Panc1 (cell line): Measurements from ENCODE around the gene PLA2G2D. TPM values are rescaled to one million over a fixed set of nuclear protein-coding genes. Genes with fewer than 3 reads are reported as not detected.

Experiments used
- ATAC-seq: fragments of 200-7000 bp; cut with Tn5 transposase; 2 replicates; pipeline ENCODE4 v1.9.1; 2020; ENCODE audit warnings: mild to moderate bottlenecking, moderate library complexity
- BruUV-seq: library from RNA; stranded (reverse); fragments of 400-500 nt; replicated peaks from 2 replicates; lab custom pipeline; 2021; lab: Mats Ljungman, UMichigan
- CTCF ChIA-PET: fragments of 300-600 bp; sonication (Branson Sonifier 250); formaldehyde crosslinking; loops from one replicate; lab custom pipeline; 2022; ENCODE audit warnings: antibody characterized with exemption; lab: Charles Lee
- POLR2A ChIA-PET: fragments of 300-600 bp; sonication (Branson Sonifier 250); formaldehyde crosslinking; loops from one replicate; lab custom pipeline; 2022; ENCODE audit warnings: antibody characterized with exemption; lab: Charles Lee
- DNase-seq: peaks from one replicate; pipeline ENCODE4 v3.0.0-alpha.2; 2010; ENCODE audit warnings: low read depth, low spot score
- H3K27ac ChIP-seq: 2 replicates; pipeline ENCODE4 v1.5.1; 2011; ENCODE audit warnings: mild to moderate bottlenecking, low read length, inconsistent platforms
- H3K27me3 ChIP-seq: fragments of 200-500 bp; sonication (Bioruptor generic); 2 replicates; pipeline ENCODE4 v1.6.0; 2014; ENCODE audit warnings: low read length, inconsistent platforms; ENCODE audit not compliant: control insufficient read depth, insufficient read depth
- H3K36me3 ChIP-seq: fragments of 200-500 bp; sonication (Bioruptor generic); 2 replicates; pipeline ENCODE4 v1.5.1; 2014; ENCODE audit warnings: inconsistent platforms, mild to moderate bottlenecking, low read length, moderate library complexity; ENCODE audit not compliant: control insufficient read depth, insufficient read depth
- H3K4me1 ChIP-seq: 2 replicates; pipeline ENCODE4 v1.5.1; 2011; ENCODE audit warnings: inconsistent platforms, mild to moderate bottlenecking, low read length, moderate library complexity; ENCODE audit not compliant: control insufficient read depth, insufficient read depth
- H3K4me3 ChIP-seq, 2 experiments: 2 replicates each; pipeline ENCODE4 v1.5.1; 2011 to 2012; ENCODE audit warnings: low read depth in 2 of 2, low read length in 2 of 2, mild to moderate bottlenecking in 2 of 2, inconsistent platforms in 1 of 2, moderate library complexity in 1 of 2
- H3K9me3 ChIP-seq: fragments of 200-500 bp; sonication (Bioruptor generic); 2 replicates; pipeline ENCODE4 v1.5.1; 2014; ENCODE audit warnings: low read depth, mild to moderate bottlenecking, inconsistent platforms, low read length, moderate library complexity; ENCODE audit not compliant: control insufficient read depth, insufficient read depth
- CTCF ChIP-seq: fragments of 450-650 bp; IDR thresholded peaks from 2 replicates; pipeline ENCODE4 v1.5.1; 2017; ENCODE audit warnings: mild to moderate bottlenecking
- POLR2AphosphoS5 ChIP-seq: IDR thresholded peaks from 2 replicates; pipeline ENCODE4 v1.6.1; 2012; ENCODE audit warnings: mild to moderate bottlenecking, low read depth, low read length, moderate library complexity
- SIN3A ChIP-seq: IDR thresholded peaks from 2 replicates; pipeline ENCODE4 v1.6.1; 2012; ENCODE audit warnings: low read depth, mild to moderate bottlenecking, low read length, moderate library complexity, borderline replicate concordance; ENCODE audit not compliant: insufficient read depth
- TCF7L2 ChIP-seq: IDR thresholded peaks from 2 replicates; pipeline ENCODE4 v1.6.1; 2011; ENCODE audit warnings: mild to moderate bottlenecking, low read depth, low read length, inconsistent platforms
- in situ Hi-C: cut with HindIII; loops from 2 replicates; pipeline ENCODE4 v1.10.0; 2016; ENCODE audit warnings: low sequenced_read_pairs, low pct_unique_long_range_greater_than_20kb
- intact Hi-C: fragments of 100-400 bp; cut with micrococcal nuclease; formaldehyde crosslinking; loops from one replicate; pipeline ENCODE4 v1.10.0; 2022; ENCODE audit not compliant: unreplicated experiment
- total RNA-seq: library from RNA; stranded (reverse); gene quantifications from one replicate; pipeline ENCODE4 v1.2.1, GENCODE V29; 2021; ENCODE audit not compliant: unreplicated experiment
- TF ChIP-seq, protein P1 (sequence below), 2 experiments: IDR thresholded peaks; 2 replicates each; pipeline ENCODE4 v1.6.1; 2011 to 2012; ENCODE audit warnings: low read depth in 2 of 2, control low read depth in 1 of 2, low read length in 1 of 2, mild to moderate bottlenecking in 1 of 2, moderate library complexity in 1 of 2; ENCODE audit not compliant: insufficient read depth in 1 of 2

The PLA2G2D gene
- total RNA-seq, 1 experiment from 2014 or later = not detected

DNA sequence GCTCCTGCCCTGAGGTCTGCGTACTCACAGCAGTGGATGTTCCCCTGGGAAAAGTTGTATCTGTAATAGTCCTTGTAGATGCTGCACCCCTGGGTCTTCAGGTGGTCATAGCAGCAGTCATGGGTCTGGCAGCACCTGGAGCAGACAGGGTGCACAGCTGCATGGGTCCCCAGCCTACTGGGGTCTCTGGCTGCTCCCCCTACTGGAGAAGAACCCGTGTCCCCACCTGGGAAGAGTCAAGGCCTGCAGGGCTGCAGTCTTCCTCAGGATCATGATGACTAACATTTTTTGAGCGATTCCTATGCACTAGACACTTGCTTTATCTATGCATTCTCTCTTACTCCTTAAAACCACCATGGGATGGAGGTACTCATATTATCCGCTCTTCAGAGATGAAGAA, 3.9 kb downstream of the PLA2G2D start:
- Histone ChIP-seq H3K4me1 (no peaks in the 10 kb centered on the region), H3K27me3 (peaks cover 7% of the 10 kb centered on the region), H3K27ac (no peak overlapping the region), H3K36me3 (no peaks in the 10 kb centered on the region), H3K9me3 (no peaks in the 10 kb centered on the region), H3K4me3 (no peak overlapping the region)
- ChIA-PET CTCF (no interaction called here), POLR2A (no interaction called here)
- no TSS peak for BruUV-seq
- in situ Hi-C loops (no loop called here), intact Hi-C loops (no loop called here)
- ATAC-seq (no peak), DNase-seq (no peak)
- TF ChIP-seq TCF7L2 (no peak), POLR2AphosphoS5 (no peak), CTCF (no peak), SIN3A (no peak)
- TF ChIP-seq, protein P1, sequence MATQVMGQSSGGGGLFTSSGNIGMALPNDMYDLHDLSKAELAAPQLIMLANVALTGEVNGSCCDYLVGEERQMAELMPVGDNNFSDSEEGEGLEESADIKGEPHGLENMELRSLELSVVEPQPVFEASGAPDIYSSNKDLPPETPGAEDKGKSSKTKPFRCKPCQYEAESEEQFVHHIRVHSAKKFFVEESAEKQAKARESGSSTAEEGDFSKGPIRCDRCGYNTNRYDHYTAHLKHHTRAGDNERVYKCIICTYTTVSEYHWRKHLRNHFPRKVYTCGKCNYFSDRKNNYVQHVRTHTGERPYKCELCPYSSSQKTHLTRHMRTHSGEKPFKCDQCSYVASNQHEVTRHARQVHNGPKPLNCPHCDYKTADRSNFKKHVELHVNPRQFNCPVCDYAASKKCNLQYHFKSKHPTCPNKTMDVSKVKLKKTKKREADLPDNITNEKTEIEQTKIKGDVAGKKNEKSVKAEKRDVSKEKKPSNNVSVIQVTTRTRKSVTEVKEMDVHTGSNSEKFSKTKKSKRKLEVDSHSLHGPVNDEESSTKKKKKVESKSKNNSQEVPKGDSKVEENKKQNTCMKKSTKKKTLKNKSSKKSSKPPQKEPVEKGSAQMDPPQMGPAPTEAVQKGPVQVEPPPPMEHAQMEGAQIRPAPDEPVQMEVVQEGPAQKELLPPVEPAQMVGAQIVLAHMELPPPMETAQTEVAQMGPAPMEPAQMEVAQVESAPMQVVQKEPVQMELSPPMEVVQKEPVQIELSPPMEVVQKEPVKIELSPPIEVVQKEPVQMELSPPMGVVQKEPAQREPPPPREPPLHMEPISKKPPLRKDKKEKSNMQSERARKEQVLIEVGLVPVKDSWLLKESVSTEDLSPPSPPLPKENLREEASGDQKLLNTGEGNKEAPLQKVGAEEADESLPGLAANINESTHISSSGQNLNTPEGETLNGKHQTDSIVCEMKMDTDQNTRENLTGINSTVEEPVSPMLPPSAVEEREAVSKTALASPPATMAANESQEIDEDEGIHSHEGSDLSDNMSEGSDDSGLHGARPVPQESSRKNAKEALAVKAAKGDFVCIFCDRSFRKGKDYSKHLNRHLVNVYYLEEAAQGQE (IDR thresholded peaks at IDR 0.05; ENCODE audit: insufficient read depth in 1 of 2, low read depth in 2 of 2, low read length in 1 of 2) = no peak

- Histone ChIP-seq H3K9me3 (no peaks in the 10 kb centered on the region), H3K4me1 (no peaks in the 10 kb centered on the region), H3K36me3 (no peaks in the 10 kb centered on the region), H3K27ac (no peak overlapping the region), H3K4me3 (no peak overlapping the region), H3K27me3 (peaks cover 4% of the 10 kb centered on the region)
- intact Hi-C loops (no loop called here), in situ Hi-C loops (no loop called here)
- DNase-seq = no peak
- ChIA-PET POLR2A (no interaction called here), CTCF (no interaction called here)
- BruUV-seq = no TSS peak
- no peak for ATAC-seq
- TF ChIP-seq, protein P1 (IDR thresholded peaks at IDR 0.05; ENCODE audit: insufficient read depth in 1 of 2, low read depth in 2 of 2, low read length in 1 of 2) = no peak
- TF ChIP-seq CTCF (no peak), TCF7L2 (no peak), POLR2AphosphoS5 (no peak), SIN3A (no peak)
These were observed 5.2 kb downstream of the PLA2G2D start for GRCh38 chr1:20114021-20114648.
